Osteocyte (in vitro differentiated cells): ENCODE data around the gene SORL1. TPM values are rescaled to one million over a fixed set of nuclear protein-coding genes. Genes with fewer than 3 reads are reported as not detected.

ENCODE experiments used
- DNase-seq: peaks from one replicate; pipeline ENCODE4 v3.0.0; 2021; ENCODE audit warnings: mixed read lengths; ENCODE audit not compliant: unreplicated experiment; ENCODE audit errors: extremely low spot score
- H3K27ac Mint-ChIP-seq: one replicate; pipeline ENCODE4 v1.8.0; 2021; ENCODE audit warnings: mild to moderate bottlenecking, mixed read lengths; ENCODE audit not compliant: unreplicated experiment
- H3K27me3 Mint-ChIP-seq: one replicate; pipeline ENCODE4 v1.8.0; 2021; ENCODE audit warnings: mixed read lengths; ENCODE audit not compliant: unreplicated experiment
- H3K36me3 Mint-ChIP-seq: one replicate; pipeline ENCODE4 v1.8.0; 2021; ENCODE audit warnings: mixed read lengths; ENCODE audit not compliant: unreplicated experiment
- H3K4me1 Mint-ChIP-seq: one replicate; pipeline ENCODE4 v1.8.0; 2021; ENCODE audit warnings: mixed read lengths; ENCODE audit not compliant: unreplicated experiment
- H3K4me3 Mint-ChIP-seq: one replicate; pipeline ENCODE4 v1.8.0; 2021; ENCODE audit warnings: mild to moderate bottlenecking, moderate library complexity, mixed read lengths; ENCODE audit not compliant: unreplicated experiment
- H3K9me3 Mint-ChIP-seq: one replicate; pipeline ENCODE4 v1.8.0; 2021; ENCODE audit warnings: mixed read lengths; ENCODE audit not compliant: unreplicated experiment
- CTCF ChIP-seq: fragments of 200-600 bp; sonication (generic); IDR thresholded peaks from 2 replicates; pipeline ENCODE4 v1.5.0; 2021; ENCODE audit warnings: antibody characterized with exemption, mild to moderate bottlenecking, moderate library complexity
- total RNA-seq: library from RNA; stranded (reverse); gene quantifications from 2 replicates; pipeline ENCODE4 v1.2.1, GENCODE V29; 2021

SORL1 gene
- total RNA-seq, 1 donor from 2014 or later = 3.1 TPM

- Mint-ChIP-seq H3K27ac (no peak overlapping the region), H3K4me3 (no peak overlapping the region), H3K36me3 (no peaks in the 10 kb centered on the region), H3K27me3 (peaks cover 38% of the 10 kb centered on the region), H3K9me3 (no peaks in the 10 kb centered on the region), H3K4me1 (peaks cover 3% of the 10 kb centered on the region)
- TF ChIP-seq CTCF = no peak
- DNase-seq = no peak
These were observed 29.4 kb upstream of the SORL1 start for GRCh38 chr11:121422675-121423074.

GRCh38 chr11:121425828-121426227 lies 26.3 kb upstream of the SORL1 start:
- Mint-ChIP-seq H3K27ac (no peak overlapping the region), H3K4me1 (peaks cover 3% of the 10 kb centered on the region), H3K4me3 (no peak overlapping the region), H3K27me3 (peaks cover 53% of the 10 kb centered on the region), H3K9me3 (no peaks in the 10 kb centered on the region), H3K36me3 (no peaks in the 10 kb centered on the region)
- TF ChIP-seq CTCF = no peak
- DNase-seq = no peak

- H3K9me3 Mint-ChIP-seq = no peaks in the 10 kb centered on the region
- H3K4me3 Mint-ChIP-seq = no peak overlapping the region
- no peak for DNase-seq
- H3K4me1 Mint-ChIP-seq = peaks cover 3% of the 10 kb centered on the region
- H3K27ac Mint-ChIP-seq = no peak overlapping the region
- H3K27me3 Mint-ChIP-seq = peaks cover 46% of the 10 kb centered on the region
- no peak for TF ChIP-seq CTCF
- no peaks in the 10 kb centered on the region for H3K36me3 Mint-ChIP-seq
These were observed 25.4 kb upstream of the SORL1 start for GRCh38 chr11:121426476-121427399.

DNA sequence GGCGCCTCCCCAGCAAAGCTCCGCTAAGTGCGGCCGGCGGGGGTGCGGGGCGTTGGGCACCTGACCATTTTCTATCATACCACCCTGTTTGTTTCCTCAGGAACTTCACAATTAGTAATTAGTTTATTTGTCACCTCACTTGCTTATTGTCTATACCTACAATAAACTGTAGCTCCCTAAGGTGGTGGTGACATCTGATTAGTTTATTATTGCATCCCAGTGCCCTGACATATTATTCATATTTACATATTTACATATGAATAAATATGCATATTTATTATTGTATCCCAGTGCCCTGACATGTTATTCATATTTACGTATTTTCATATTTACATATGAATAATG lies 24.7 kb upstream of the SORL1 start:
- Mint-ChIP-seq H3K27me3 (peaks cover 43% of the 10 kb centered on the region), H3K27ac (no peak overlapping the region), H3K4me1 (peaks cover 3% of the 10 kb centered on the region), H3K4me3 (no peak overlapping the region), H3K36me3 (no peaks in the 10 kb centered on the region), H3K9me3 (no peaks in the 10 kb centered on the region)
- TF ChIP-seq CTCF = no peak
- no peak for DNase-seq

DNA sequence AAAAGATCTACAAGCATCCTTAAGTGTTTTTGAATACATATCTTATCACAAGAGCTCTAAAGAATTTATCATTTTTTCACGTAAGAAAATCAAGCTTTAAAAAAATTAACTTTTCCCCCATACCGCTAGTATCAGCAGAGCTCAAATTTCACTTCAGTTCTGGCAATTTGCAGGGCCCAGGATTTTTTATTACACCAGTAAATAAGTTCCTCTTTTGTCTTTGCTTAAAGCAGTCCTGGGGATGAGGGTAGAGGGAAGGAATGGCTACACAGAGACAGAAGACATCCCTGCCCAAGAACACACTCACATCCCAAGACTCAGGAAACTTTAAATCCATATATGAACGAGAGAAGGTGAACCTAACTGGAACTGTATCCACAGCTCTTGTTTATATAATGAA lies 22.6 kb upstream of the SORL1 start:
- Mint-ChIP-seq H3K4me1 (peaks cover 3% of the 10 kb centered on the region), H3K4me3 (no peak overlapping the region), H3K9me3 (no peaks in the 10 kb centered on the region), H3K36me3 (no peaks in the 10 kb centered on the region), H3K27me3 (peaks cover 42% of the 10 kb centered on the region), H3K27ac (no peak overlapping the region)
- DNase-seq = no peak
- TF ChIP-seq CTCF = no peak
